HG02840 (cell line): ENCODE measurements around the gene ANO7.

ENCODE experiments used
- ATAC-seq: cut with Tn5 transposase; IDR thresholded peaks from one replicate; pipeline ENCODE4 v1.9.1; 2021; ENCODE audit warnings: mild to moderate bottlenecking, moderate library complexity, moderate number of reproducible peaks; ENCODE audit not compliant: unreplicated experiment, low FRiP score

Gene ANO7

DNA sequence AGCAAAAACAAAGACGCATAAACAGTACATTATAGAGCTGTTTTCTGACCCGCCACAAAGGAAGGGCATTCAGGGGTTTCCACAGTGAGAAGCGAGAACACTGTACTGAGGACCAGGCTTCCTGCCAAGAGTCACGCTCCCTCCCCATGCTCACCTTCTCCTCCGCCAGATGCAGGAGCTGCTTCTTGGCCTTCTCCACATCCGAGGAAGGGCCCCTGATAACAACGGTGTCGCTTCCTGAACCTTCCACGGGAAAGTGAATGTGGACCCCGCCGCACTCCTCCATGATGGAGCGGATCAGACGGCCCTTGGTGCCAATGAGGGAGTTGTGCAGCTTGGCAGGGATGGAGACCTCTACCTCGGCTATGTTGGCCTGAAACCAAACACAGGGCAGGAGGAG lies 53.8 kb downstream of the ANO7 start:
- no peak for ATAC-seq

DNA sequence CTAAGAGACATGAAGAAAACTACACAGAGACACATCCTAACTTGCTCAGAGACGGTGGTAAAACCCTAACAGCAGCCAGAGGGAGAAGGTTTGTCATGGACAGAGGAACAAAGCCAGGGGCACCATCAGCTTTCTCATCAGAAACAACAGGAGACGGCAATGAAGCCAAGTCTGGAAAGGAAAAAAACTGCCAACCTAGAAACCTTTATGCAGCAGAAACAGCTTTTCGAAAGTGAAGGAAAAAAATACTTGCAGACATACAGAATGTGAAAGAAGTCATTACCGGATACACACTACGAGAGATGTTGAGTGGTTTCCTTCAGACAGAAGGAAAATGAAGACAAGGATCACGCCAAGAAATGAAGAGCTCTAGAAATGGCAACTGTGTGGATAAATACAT lies 55.9 kb downstream of the ANO7 start:
- ATAC-seq, result no peak

DNA sequence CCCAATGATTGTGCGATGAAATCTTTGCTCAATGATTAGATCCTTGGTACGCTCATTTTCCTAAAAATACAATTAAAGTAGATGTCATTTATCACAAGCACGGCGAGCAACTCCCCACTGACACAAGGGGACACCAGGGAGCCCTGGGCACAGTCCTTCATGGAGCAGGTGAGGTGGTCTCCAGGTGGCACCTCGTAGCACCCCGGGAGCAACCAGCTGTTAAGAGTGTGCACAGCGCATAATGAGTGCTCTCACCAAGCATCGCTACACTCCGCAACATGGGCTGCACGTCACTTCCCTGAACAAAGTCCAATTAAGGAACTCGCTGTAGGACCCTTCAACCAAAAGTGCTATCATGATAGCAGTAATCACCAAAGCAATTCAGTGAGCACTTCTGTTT lies 59.8 kb downstream of the ANO7 start:
- ATAC-seq, result no peak

DNA sequence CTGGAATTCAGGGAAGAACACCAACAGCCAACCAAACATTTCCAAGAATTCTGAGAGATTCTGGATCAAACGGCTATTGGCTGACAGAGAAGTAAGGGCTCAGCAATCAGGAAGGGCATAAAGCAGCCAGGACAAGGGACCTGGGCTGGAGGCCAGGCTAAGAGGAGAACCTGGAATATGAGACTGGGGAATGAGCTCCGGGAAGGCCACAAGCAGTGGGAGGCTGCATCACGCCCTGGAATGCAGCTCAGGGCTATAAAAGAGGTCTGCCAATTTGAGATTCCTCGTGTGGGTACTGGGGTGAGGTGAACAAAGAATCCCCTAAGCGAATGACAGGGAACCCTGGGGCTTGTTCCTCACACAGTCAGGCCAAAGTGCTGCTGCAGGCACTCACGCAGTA lies 60.4 kb downstream of the ANO7 start:
- ATAC-seq, result no peak

DNA sequence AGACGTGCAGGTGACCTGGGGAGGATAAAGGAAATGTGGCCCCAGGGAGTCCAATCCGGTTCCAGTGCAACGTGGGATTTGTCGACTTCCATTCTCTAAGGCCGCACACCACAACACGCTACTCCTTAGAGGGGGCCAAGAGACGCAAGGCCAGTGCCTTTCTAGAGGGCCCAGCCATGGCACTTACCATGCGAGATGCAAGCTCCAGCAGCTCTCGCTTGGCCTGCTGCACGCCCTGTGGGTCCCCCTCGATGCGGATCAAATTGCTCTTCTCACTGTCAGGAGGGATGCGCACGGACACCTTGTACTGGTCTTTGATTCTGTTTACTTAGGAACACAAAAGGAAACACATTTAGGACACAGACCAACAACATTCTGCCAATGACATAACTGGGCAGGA lies 61.2 kb downstream of the ANO7 start:
- ATAC-seq, result no peak

DNA sequence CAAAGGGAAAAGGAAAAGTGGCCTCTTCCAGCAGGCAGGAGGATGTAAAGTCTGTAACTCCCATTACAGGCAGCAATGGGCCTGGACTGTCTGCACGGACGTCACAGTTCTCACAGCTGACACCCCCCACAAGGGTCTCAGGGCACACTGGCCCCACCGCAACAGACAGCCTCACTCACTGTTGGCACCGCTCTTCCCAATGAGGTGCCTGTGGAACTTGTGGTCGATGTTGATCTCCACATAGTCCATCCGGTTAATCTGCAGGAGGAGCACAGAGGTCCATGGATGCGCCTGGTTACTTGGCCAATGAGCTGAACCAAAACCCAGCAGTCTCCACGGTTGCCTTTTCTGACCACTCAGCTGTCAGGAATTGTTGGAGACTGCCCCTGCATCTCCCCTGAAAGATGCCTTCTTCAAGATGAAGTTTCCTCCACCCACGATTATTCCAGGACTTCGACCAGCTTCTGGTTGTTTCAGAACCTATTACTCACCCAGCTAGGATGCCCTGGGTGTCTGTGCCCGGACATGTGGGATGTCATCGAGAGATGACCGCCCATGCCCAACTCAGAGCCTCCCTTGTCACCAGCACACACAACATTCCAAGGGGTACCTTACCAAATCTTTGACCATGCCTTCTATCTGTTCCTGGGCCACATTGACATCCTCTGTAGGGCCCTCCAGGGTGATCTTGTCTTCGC lies 64.5 kb downstream of the ANO7 start:
- ATAC-seq, result no peak

DNA sequence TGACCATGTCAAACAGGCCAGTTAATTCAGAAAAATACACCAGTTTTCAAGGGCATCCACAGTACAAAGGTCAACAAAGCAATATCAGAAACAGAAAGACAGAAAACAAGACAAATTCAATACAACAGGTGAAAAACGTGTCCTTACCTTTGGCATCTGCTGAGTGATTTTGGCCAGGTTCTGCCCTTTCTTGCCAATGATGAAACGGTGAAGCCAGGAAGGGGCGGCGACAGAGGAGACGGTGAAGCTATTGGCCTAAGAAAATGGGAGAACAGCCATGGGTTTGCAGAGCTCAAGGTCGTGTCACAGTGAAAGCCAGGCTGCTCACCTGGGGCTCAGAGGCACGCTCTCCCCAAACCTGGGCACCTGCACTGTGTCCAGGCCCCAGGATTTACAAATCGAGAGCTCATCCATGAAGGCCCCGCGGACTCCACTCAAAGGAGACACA lies 66.5 kb downstream of the ANO7 start:
- no peak for ATAC-seq

DNA sequence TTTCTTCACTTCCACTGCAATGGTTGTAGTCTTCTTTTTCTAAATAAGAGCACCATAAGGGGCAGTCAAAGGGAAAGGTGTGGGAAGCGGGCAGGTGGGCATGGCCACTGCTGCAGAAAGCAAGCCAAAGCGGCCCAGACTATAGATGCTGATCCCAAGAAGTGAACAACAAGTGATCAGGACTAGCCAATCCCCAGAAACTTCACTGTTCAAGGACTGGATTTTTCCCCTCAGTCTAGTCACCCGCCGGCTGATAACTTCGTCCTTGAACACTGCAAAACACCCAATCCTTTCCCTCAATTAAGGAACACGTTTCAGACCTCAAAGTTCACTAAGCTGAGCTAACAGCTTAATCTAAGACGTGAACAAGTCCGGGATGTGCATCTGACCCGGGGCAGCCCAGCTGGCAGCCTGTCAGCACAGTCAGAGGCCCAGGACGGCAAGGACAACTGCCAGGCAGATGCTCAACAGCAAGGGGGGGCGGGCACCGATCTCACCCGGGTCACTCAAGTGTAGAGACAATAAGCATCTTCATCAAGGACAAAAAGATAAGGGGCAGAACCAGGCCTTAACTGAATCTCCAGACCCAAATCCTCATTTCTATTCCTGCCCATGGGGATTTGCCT lies 67.2 kb downstream of the ANO7 start:
- no peak for ATAC-seq

DNA sequence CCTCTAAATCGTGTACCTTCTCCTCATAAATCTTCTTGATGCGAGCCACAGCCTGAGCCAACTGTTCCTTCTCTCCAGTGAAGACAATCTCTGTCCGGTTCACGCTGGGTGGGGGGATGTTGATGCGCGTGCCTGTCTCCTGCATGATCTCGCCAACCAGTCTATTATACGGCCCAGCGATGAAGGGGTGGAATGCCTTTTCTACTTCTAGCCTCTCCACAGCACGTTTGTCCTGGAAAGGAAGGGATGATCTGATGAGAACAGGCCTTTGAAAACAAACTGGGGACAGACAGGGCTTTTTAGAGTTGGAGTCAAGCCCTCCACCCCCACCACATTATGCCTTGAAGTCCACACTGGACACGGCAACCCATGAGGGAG lies 67.7 kb downstream of the ANO7 start:
- ATAC-seq, result no peak

DNA sequence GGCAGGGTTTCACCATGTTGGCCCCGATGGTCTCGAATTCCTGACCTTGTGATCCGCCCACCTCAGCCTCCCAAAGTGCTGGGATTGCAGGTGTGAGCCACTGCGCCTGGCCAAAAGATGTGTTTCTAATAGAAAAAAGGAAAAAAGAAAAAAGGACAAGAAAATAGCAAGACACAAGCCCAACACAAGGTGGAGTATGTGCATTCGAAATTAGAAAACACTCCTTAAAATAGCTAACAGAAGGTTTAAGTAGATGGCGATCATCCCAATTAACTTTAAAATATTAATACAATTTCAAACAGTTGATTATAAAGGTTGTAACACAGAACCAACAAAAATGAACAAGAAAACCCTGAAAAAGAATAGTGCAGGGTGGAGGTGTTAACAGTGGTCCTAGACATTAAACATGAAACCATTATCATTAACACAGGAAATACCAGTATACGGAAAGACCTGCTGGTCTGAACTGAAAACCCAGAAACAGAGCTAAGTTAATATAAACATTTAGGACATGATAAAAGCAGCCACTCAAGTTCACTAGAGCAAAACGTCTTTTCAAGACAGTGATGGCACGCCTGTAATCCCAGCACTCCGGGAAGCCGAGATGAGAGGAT lies 69.0 kb downstream of the ANO7 start:
- ATAC-seq, result no peak

DNA sequence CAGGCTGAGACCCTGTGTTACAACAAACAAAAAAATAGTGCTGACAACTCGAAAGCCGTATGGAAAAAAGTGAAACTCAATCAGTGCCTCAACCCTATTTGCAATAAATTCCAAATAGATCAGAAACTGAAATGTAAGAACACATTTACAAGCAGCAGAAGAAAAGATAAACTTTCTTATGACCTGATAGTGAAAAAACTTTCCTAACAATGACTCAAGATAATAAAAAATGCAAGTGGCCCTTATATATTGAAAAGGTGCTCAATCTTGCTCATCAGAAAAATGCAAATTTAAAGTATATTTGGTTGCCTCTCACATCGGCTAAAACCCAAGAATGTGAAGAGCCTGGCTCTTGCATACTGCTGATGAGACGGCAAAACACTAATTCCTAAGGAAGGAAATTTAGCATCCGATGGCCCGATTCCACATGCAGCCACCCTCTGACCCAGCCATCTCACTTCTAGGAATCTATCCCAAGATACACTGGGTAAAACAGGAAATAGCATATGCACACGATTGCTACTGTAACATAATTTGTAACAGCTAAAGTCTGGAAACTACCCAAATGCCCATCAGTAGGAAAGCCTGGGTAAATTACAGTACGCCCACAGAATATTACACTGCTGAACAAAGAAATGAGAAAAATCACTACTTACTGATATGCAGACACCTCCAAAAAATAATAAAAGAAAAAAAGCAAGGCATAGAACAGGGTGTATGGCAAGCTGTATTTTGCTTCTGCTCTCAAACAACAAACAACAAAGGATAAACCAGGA lies 70.2 kb downstream of the ANO7 start:
- ATAC-seq, result no peak

DNA sequence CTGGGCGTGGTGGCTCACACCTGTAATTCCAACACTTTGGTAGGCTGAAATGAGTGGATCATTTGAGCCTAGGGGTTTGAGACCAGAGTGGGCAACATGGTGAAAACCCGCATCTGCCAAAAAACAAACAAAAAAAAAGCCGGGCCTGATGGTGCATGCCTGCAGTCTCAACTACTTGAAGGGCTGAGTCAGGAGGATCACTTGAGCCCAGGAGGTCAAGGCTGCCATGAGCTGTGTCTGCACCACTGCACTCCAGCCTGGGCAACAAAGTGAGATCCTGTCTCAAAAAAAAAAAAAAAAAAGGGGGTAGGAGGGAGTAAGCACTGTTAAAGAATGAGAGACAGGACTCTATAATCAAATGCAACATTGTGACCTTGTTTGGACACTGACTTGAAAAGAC lies 72.4 kb downstream of the ANO7 start:
- no peak for ATAC-seq

DNA sequence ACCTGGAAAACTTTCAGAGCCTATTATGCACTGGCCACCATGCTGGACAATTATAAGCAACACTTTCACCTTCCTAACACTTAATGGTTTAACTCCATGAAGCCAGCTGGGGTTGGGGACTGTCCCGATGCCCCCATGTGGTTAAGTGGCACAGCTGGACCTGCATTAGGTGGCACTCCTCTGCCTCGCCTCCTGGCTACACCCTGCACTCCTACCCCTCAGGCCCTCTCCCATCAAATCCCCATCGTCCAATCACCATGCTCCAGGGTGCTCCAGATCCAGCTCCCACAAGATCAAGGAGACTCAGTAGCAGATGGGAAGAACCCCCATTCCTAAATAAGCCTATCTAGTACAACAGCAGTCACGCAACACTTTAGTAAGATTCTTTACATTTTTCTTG lies 73.2 kb downstream of the ANO7 start:
- no peak for ATAC-seq

DNA sequence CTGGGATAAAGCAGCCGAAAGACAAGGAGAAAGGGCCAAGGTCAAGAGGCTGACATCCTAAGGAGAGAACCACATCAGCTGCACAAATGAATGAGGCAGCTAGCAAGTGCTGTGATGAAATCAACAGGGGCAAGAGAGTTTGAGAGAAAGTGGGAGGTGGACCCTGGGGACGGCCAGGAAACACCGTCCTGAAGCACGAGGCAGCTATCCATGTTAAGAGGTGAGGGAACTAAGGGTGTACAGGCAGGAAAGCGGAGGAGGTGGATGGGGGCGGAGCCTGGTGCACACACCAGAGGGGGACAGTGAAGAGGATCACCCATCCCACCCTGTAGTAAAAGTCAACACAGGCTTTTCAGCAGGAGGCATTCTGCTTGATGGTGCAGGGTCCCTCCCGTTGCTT lies 74.6 kb downstream of the ANO7 start:
- no peak for ATAC-seq

DNA sequence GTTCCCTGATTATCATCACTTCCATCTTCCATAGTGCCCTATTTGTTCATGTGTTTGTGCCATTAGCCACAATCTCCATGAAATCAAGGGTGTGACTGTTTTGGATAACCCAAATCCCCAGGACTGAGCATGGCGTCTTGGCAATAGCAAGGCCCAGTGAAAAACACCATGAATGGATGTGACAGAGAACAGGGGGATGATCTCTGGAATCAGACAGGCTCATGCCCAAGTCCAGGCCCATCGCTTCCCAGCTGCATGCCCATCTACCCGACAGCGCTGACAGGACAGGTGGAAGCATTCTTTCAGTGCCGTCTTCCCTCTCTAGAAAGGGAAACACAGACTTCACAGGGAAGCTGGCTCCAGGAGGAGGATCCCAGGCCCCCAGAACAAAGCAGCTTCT lies 77.0 kb downstream of the ANO7 start:
- no peak for ATAC-seq

DNA sequence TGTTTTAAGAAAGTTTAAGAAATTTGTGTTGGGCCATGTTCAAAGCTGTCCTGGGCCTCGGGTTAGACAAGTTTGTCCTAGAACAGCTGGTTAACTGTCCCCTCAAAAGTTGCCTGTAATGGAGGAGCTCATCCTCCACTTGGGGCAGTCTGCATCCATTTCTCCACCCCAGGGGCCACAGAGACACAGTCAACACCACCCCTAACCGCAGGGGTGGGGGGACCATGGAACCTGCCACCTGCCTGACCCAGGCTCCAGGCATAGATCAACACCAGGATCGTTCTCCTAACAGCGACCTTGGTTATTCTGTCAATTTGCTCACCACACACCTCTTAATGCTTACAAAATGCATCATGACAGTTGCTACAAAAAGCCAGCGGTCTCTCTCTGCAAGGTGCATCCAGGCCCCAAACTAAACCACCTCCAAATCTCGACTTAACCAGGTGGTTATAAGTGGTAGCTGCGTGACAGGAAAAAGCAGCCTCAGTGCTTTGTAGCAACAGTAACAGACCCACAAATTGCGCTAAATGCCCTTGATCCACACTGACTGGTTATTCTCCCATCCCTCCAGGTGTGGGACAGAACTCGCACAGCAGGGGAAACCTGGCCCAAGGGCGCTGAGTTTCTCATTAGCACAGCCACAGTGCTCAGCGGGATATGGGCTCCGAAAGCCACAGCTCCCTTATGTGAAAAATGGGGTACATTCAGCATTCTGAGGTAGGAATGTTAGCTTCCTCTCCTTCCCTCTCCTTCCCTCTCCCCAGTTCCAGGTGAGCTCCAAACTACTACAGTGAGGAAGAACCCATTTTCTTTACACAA lies 79.0 kb downstream of the ANO7 start:
- no peak for ATAC-seq

DNA sequence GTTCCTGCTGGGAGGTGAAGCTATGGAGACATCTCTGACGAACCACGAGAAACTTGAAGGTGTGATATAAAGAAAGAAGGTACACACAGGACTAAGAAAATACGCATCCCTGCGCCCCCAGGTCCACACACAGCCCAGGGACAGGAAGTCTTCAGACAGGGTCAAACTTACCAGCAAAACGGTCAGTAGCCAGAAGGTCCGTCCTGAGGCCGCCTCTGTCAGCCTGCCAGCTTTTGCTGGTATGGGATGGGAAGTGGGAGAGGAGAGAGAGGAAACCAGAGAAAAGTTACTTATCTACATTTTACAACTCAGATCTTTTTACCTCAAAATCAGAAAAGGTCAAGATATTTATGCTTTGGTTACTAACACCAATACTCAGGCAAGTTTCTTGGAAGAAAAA lies 79.8 kb downstream of the ANO7 start:
- no peak for ATAC-seq

DNA sequence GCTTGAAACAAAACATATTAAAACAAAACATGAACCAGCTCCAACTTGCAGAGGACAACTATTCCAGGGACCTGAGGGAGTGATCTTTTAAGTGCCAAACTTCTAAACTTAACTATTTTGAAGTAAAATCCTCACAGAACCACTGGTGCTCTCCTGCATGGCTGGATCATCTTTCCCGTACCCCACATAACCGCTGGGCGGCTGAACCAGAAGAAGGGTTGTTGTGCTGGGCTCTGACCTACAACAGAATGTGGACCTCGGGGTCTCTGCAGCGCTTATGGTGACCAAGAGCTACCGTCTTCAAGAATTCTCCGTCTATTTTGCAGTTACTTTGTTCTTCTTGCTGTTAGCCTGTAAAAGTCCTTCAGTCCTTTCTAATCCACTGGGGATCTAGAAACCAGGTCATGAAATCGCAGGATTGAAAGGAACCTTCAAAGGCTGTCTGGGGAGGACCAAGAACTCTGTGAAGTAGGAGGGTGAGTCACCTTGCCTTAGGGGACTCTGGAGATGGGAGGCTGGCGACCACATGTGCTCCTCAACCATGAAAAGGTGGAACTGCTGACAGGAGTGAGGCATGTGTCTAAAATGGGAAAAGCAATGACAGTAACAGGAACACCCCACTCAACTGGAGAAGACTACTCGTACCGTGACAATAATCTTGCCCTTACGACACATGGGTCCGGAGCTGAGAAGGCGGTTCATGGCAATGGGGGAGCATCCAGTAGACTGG lies 80.4 kb downstream of the ANO7 start:
- ATAC-seq, result no peak

DNA sequence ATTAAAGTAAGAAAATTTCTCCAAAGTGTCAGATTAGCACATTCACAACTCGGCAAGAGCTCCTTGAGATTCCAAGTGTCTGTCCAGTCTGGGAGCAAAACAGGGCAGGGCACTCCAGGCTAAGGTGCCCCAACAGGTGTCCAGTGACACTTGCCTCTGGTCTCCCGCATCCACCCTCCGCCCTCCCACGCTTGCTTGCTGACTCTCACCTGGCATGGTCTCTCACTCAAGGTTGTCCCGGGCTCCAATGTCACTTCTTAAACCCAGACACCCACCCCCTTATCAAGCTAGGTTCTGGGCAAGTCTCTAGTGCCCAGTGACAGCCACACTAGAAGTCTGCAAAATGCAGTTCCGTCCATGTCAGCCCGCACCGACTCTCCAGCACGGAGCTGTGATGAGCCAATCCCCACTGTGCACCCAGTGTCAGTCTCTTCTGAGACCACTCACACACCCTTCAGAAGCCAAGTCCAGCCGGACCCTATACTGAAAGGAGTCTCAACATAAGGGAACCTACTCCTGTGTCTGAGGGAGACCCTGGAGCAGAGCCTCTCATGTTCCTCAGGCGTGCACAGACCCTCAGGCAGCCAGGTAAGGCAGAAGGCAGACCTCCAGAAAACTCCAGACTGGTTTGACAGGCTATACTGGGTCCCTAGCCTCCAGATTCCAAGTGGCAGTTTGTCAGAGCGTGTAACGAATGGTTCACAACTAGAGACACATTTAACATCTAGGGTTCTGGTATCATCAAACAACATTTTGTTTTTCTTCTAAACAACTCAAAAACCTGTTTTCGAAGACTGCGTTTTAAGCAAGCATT lies 81.4 kb downstream of the ANO7 start:
- no peak for ATAC-seq
